Panc1 (cell line): ENCODE measurements around the gene EPB41L5.

ENCODE experiments used
- CTCF ChIP-seq: fragments of 450-650 bp; IDR thresholded peaks from 2 replicates; pipeline ENCODE4 v1.5.1; 2017; ENCODE audit warnings: mild to moderate bottlenecking
- POLR2AphosphoS5 ChIP-seq: IDR thresholded peaks from 2 replicates; pipeline ENCODE4 v1.6.1; 2012; ENCODE audit warnings: mild to moderate bottlenecking, low read depth, low read length, moderate library complexity

DNA sequence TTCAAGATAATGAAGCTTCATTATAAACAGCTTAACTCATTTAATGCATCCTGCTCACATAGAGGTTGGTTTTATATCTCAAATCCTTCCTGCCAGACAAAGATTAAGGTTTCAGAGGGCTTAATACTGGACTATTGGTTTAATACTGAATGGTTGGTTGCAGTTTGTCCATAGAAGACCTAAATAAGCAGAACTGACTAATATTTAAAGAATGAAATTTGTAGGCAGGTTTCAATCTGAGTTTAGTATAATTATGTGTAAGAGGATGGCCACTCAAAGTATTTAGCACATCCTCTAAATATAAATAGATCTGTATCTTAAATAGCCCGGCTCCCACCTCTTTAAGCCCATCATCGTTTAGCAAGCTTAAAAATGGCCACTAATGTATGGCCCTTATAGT, 92.5 kb downstream of the EPB41L5 start:
- TF ChIP-seq CTCF = no peak
- no peak for TF ChIP-seq POLR2AphosphoS5
